SW 1271 (cell line): Measurements from ENCODE around the gene CHP1.
"Not testable (repeated sequence)": the region's sequence is repeated elsewhere in the genome, so short reads cannot be mapped to it uniquely, and the experiment has no call there.

ENCODE experiments used
- DNase-seq, 2 experiments: peaks; one replicate each; lab custom pipeline; 2025; lab: John Stamatoyannopoulos, UW

CHP1 gene

DNA sequence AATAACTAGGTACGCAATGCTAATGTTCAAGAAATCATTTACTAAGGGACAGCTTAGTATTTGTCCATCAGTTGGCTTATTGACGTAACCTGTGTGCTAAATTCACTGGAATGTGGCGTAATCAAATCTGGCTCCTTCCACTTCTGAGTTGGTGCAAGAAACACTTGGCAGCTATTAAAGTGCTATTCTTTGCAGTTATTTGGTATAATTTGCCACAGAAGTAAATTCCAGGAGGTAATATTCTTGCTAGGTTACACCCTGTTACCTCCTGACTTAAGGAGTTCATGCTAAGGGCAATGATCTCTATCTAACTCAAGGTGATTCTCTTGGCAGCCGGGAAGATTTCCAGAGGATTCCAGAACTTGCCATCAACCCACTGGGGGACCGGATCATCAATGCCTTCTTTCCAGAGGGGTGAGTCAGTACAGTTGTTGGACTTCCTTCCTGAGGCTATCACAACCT is 25.5 kb downstream of the CHP1 start:
- DNase-seq = no peak

DNA sequence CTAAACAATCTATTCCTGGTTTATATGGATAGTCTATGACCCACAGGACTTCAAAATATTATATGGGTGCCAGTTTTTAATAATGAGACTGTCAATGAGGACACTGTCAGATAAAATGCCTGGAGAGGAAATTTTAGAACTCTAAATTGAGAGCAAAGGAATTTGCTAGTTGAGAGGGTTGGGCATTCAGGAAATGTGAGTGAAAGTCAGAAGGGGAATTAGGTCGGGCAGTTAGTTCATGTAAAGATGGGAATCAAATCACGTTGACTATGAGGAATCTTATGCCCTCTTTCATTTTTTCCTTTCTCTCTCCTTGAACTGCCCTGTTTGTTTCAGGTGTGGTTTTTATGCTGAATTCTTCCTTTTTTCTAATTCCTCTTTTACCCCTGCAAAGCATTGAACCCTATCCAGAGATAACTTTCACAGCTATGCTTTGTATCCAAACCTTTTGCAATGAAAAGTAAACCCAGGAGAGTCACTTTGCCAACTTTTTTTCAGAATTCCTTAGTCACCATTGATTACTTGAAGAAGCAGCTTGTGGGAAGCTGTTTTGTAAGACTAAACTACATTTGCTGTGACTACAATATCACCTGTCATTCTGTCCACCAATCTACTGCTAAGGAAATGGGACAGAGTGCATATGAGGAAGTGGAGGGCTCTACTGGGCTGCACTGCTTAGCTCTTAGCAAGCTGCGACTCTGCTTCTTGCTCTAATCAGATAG is 27.8 kb downstream of the CHP1 start:
- DNase-seq = no peak

DNA sequence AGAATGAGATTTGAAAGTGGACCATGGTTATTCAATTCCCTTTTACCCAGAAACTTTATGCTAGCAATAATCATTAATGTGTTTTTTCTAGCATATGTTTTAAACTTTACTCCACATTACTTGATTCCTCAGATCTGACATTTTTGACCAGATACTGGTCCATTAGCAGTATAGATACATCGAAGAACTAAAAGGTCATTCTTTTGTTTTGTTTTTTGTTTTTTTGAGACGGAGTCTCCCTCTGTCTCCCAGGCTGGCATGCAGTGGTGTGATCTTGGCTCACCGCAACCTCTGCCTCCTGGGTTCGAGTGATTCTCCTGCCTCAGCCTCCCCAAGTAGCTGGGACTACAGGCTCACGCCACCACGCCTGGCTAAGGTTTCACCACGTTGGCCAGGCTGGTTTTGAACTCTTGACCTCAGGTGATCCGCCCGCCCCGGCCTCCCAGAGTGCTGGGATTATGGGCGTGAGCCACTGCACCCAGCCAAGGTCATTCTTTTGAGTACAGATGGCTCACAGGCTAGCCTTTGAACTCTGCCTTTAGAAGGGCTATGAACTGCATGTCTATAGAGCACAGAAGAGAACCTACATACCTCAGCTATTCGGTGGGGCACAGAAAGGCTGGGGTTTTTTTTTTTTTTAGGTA is 28.6 kb downstream of the CHP1 start:
- no peak for DNase-seq

DNA sequence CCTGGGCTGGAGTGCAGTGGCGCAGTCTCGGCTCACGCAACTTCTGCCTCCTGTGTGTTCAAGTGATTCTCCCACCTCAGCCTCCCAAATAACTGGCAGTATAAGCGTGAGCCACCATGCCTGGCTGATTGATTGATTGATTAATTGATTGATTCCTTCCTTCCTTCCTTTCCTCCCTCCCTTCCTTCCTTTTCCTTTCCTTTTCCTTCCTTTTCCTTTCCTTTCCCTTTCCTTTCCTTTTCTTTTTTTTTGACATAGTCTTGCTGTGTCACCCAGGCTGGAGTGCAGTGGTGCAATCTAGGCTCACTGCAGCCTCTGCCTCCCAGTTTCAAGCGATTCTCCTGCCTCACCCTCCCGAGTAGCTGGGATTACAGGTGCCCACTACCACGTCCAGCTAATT is 29.9 kb downstream of the CHP1 start:
- DNase-seq = not testable (repeated sequence)

DNA sequence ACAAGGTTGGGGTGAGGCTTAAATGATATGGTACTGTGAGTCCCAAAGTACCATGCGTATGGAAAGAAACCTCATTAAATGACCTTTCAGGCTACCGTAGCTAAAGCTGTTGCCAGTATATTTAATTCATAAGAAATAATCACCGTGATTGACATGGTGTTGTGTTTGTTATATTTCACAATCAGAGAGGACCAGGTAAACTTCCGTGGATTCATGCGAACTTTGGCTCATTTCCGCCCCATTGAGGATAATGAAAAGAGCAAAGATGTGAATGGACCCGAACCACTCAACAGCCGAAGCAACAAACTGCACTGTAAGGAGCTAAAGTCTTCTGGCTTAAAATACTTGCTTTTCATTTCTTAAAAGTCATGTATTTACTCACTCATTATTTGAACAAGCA is 31.5 kb downstream of the CHP1 start:
- no peak for DNase-seq

DNA sequence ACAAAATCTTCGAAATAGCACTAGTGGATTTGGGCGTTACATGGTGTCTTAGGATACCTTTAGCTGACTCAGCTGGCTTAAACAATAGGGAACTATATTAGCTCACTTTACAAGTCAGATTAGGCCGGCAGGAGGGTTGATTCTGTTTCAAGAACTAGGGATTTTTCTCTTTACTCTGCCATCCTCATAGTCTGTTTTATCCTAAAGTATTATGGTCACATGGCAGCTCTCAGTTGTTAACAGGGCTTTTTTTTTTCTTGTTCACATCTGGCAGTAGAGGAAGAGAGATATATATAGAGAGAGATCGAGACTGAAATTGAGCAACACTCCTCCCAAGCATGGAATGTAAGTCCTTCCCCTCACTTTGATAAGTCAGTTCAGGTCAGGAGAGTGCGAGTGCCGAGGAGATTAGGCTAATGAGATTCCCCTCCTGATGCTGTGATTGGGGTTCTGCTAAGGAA is 32.9 kb downstream of the CHP1 start:
- no peak for DNase-seq

DNA sequence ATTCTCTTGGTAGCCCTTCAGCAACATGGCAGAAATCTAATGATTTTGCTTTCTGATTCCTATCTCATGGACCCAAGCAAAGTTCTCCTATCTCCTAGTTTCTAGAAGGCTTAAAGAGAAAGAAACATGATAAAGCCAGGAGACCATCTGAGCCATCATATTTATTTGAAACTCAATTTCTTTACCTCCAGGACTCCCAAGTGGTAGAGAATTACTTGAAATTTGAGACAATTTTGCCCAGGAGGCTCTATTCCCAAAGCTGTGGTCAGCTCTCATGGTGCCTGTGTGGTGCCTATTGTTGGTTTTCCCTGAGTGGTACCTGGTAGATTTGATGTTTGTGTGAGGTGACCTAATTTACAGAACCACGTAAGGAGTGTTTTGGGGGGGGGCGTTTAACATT is 38.8 kb downstream of the CHP1 start:
- DNase-seq = no peak

DNA sequence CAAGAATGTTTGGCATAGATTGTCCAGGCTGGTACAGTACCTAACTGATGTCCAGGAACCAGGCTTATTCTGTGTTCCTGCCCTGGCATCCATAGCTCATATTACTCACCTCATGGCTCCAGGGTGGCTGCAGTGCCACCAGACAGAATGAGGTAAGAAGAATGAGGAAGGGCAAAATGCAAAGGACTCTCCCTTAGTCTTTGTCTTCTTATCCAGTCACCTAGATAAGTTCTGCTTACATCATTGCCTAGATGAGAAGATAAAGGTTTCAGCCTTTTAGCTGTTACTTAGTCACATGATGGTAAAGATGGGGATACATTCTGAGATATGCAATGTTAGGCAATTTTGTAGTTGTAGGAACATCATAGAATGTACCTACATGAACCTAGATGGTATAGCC is 45.8 kb downstream of the CHP1 start:
- no peak for DNase-seq

DNA sequence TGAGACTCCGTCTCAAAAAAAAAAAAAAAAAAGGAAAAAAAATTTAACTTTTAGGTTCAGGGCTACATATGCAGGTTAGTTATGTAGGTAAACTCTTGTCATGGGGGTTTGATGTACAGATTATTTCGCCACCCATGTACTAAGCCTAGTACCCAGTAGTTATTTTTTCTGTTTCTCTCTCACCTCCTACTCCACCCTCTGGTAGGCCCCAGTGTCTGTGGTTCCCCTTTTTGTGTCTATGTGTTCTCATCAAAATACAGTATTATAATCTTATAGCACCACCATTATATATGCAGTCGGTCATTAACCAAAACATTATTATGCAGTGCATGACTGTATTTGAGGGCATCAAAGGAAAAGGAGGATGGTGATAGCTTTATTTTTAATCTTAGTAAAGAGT is 47.3 kb downstream of the CHP1 start:
- DNase-seq = no peak

DNA sequence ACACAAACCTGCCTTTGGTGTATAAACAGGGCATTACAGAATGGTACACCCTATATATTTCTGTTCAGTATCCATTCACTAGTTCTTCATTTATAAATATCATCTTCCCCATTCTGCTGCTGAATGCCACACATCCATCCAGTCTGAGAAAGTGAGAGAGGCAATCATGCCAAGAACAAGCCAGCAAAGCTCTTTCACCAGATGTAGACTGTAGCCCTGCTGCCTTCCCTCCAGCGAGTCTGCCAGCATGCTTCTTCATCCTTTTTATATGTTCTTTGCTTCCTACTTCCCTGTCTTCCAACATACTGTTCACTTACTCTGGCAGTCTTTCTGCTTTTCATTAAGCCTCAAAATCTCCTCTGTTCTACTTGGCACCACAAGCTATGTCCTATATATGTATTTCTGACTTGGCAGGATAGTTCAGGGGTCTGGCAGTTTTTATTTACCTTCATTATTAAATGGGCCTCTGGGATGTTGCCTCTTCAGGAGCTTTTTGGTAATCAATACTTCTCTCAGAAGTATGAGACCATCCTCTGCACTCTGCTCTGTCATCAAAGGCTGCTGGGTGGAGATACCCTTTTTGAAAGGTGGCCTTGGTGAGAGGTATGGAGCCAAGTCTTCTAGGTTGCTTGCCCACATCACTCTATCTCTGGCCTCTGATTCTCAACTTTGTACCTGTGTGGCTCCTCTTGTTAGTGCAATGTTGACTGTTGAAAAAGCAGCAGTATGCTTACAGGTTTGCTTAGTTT is 48.6 kb downstream of the CHP1 start:
- DNase-seq = no peak

DNA sequence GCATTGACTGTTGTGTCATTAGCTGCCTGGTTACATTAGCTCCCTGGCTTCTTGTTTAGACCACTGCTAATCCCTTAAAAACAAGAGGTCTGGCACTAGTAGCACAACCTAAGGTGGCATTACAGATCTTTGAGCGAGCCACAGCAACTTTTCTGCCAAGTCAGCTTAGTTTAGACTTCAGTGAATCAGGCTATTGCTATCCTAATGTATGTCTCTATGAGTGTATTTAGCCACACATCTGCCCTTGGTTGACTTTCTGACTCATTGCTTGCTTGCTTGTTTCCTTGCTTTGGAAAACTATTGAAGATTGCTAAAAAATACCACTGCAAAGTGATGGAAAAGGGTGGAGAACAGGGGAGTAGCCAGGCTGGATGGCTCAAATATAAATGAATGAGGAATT is 50.2 kb downstream of the CHP1 start:
- peak in 1 of 2 experiments; percentile 33 for DNase-seq

DNA sequence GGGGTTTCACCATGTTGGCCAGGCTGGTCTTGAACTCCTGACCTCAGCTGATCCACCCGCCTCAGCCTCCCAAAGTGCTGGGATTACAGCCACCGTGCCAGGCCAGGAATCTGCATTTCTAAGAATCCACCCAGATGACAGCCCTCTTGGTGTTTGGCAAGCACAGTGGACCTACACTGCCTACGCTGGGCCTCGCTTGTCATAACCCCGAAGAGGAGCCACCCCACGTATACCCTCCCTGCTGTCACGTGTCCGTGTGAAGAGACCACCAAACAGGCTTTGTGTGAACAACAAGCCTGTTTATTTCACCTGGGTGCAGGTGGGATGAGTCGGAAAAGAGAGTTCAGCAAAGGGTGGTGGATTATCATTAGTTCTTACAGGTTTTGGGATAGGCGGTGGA is 51.4 kb downstream of the CHP1 start:
- not testable (repeated sequence) for DNase-seq

DNA sequence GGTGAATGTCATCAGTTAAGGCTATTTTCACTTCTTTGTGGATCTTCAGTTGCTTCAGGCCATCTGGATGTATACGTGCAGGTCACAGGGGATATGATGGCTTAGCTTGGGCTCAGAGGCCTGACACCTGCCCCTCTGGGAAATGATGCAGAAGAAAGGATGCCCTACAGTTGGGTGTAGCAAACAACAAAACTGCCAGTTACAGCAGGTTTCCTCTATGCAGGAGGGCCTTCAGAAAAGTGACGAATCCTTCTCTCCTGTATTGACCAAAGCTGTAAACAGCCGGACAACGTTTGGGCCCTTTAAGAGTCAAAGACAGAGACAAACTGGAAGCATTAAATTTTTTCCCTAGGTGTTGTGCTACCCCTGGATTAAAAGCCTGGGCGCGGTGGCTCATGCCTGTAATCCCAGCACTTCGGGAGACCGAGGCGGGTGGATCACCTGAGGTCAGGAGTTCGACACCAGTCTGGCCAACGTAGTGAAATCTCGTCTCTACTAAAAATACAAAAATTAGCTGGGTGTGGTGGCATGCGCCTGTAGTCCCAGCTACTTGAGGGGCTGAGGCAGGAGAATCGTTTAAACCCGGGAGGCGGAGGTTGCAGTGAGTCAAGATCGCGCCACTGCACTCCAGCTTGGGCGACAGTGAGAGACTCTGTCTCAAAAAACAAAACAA is 52.0 kb downstream of the CHP1 start:
- DNase-seq = not testable (repeated sequence)

DNA sequence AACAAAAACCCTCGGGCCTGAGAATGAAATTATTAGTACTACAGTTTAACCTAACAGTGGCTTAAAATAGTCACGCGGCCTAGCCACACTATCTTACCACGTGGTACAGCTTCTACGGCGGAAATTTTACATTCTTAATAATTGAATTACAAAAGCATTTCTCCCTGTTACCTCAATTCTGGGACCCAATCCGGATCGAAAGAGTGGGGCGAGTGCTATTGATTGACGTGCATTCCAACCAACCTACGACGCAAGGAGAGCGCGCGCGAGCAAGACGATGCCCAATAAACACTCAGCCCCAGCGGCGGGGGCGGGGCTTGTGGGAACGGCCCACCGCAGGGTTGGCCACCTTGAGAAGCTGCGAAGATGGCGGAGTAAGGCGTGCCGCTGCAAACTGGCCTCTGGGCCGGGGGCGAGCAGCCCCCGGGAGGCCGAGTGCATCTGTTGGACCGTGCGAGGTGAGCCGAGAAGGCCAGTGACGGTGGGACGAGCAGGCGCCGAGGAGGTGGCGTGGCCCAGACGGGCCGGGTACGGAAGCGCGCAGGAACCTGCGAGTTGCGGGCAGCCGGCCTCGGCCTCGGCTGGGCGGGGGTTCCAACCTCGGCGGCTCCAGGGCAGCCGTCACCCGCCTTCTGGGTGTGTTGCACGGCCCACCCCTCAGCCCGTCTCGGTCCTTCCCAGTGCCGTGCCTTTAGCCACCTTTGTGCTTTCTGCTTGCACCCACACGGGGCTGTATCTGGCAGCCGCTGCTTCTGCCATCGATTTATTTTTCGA is 52.8 kb downstream of the CHP1 start:
- peak; percentile 82 to 95 for DNase-seq

DNA sequence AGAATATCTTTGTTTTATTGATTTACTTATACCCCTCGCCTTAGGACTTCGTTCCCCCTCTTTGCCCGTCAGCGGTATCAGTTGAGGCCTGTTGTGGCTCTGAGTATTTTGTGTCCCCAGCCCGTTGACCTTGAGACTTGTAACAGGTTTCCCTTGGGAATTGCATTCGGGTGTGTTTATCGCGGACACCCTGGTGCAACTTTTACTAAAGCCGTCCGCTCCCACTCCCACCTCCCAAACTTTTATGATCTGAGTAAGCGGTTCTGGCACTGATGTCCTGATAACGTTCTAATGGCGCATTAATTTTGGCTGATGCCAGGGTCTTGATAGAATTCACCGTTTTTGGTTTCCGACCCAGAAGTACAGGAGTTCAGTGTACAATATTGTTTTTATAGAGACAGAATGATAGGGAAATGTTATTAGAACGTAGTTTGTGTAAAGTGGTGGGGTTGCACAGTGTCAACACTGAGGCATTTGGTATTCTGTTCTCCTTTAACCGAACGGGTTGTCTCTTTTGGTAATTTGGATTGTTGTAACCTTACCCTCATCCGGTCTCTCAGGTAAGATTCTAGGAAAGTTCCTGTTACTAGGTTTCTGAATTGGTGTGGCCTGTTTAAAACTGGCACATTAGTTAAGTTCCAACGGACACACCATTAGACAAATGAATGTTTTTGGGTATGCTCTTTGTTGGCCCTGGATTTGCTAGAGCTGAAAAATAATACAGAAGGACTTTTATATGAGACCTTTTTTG is 53.5 kb downstream of the CHP1 start:
- DNase-seq = peak in 1 of 2 experiments; percentile 6

DNA sequence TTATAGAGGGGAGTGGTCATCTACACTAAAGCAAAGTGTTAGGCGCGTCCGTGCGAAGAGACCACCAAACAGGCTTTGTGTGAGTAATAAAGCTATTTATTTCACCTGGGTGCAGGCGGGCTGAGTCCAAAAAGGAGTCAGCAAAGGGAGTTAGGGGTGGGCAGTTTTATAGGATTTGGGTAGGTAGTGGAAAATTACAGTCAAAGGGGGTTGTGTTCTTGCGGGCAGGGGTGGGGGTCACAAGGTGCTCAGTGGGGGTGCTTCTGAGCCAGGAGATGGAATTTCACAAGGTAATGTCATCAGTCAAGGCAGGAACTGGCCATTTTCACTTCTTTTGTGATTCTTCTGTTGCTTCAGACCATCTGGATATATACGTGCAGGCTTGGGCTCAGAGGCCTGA is 54.2 kb downstream of the CHP1 start:
- no peak for DNase-seq

DNA sequence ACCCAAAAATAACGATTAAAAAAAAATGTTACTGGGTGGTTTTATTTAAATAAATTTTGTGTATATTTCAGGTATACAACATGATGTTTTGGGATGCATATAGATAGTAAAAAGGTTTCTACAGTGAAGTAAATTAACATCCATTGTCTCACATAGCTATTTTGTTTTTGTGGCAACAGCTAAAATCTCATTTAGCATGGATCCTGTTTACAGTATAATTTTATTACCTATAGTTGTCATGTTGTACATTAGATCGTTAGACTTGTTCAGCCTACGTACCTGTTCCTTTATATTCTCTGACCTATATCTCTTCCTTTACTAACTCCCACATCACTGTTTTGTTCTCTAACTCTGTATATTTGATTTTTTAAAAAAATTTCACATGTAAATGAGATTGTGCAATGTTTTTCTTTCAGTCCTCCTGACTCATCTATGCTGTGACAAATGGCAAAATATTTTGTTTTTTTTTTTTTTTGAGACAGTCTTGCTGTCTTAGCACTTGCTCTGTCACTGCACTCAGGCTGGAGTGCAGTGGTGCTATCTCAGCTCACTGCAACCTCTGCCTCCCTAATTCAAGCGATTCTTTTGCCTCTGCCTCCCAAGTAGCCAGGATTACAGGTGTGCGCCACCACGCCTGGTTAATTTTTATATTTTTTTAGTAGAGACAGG is 55.7 kb downstream of the CHP1 start:
- DNase-seq = no peak

DNA sequence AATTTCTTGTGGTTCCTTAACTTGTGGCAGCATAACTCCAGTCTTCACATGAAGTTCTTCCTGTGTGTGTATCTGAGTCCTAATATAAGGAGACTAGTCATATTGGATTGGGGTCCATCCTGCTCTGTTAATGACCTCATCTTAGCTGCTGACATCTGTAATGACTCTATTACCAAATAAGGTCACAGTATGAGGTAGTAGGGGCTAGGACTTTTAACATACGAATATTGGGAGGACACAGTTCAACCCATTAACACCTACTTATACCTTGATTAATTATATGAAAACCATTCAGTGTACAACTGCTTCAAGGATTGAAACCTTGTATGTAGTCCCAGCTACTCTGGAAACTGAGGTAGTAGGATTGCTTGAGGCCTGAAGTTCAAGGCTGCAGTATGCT is 57.4 kb downstream of the CHP1 start:
- no peak for DNase-seq

DNA sequence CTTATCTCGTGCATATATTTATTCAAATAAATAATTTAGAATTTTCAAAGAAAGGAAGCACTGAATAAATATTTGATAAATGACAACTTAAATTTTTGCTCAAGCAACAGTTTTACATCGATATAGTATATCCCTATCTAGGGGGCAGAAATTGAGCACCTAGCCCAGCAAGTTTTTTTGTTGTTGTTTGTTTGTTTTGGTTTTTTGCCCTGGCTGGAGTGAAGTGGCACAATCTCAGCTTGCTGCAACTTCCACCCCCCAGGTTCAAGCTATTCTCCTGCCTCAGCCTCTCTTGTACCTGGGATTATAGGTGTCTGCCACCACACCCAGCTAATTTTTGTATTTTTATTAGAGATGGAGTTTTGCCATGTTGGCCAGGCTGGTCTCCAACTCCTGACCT is 58.9 kb downstream of the CHP1 start:
- no peak for DNase-seq

DNA sequence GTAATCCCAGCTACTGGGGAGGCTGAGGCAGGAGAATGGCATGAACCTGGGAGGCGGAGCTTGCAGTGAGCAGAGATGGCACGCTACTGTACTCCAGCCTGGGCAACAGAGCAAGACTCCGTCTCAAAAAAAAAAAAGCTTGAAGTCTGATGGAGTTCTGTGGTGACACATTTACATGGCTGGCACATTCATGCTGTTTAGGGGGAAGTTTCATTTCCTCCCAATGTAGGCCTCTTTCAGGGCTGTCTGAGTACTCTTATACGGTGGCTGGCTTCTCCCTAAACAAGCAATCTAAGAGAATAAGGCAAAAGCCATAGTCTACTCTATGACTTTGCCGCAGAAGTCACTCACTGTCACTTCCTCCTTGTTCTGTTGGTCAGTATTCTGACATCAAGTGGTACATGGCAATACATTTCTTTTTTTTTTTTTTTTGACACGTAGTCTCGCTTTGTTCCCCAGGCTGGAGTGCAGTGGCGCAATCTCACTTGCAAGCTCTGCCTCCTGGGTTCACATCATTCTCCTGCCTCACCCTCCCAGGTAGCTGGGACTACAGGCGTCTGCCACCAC is 60.1 kb downstream of the CHP1 start:
- no peak for DNase-seq
